ENCODE measurements around the gene MYH9.

Gene MYH9

GRCh38 chr22:36366291-36366708 is 21.5 kb downstream of the MYH9 start:
- DNase-seq: no peak

GRCh38 chr22:36365020-36365411 is 22.8 kb downstream of the MYH9 start:
- peak; percentile 91 for DNase-seq

- no peak for DNase-seq
Measured at GRCh38 chr22:36364255-36365019, 23.3 kb downstream of the MYH9 start.

- no peak for DNase-seq
Measured at GRCh38 chr22:36363349-36363981, 24.3 kb downstream of the MYH9 start.

- no peak for DNase-seq
Measured at GRCh38 chr22:36362932-36363331, 24.8 kb downstream of the MYH9 start.

- no peak for DNase-seq
Measured at GRCh38 chr22:36362075-36362474, 25.7 kb downstream of the MYH9 start.

- no peak for DNase-seq
Measured at GRCh38 chr22:36360871-36361383, 26.8 kb downstream of the MYH9 start.

GRCh38 chr22:36360011-36360410 is 27.8 kb downstream of the MYH9 start:
- no peak for DNase-seq

GRCh38 chr22:36359470-36359996 is 28.2 kb downstream of the MYH9 start:
- DNase-seq: no peak

- no peak for DNase-seq
Measured at GRCh38 chr22:36358533-36359469, 29.0 kb downstream of the MYH9 start.

GRCh38 chr22:36356708-36357624 is 30.8 kb downstream of the MYH9 start:
- DNase-seq: peak; percentile 71

- DNase-seq: no peak
Measured at GRCh38 chr22:36355894-36356293, 31.9 kb downstream of the MYH9 start.

- no peak for DNase-seq
Measured at GRCh38 chr22:36355362-36355761, 32.4 kb downstream of the MYH9 start.

- no peak for DNase-seq
Measured at GRCh38 chr22:36352803-36353507, 34.8 kb downstream of the MYH9 start.

GRCh38 chr22:36351921-36352802 is 35.6 kb downstream of the MYH9 start:
- no peak for DNase-seq

- no peak for DNase-seq
Measured at GRCh38 chr22:36350751-36351594, 36.8 kb downstream of the MYH9 start.

- DNase-seq: no peak
Measured at GRCh38 chr22:36349726-36350125, 38.0 kb downstream of the MYH9 start.

GRCh38 chr22:36348760-36349159 is 39.0 kb downstream of the MYH9 start:
- no peak for DNase-seq

GRCh38 chr22:36347094-36347493 is 40.7 kb downstream of the MYH9 start:
- no peak for DNase-seq

Measured in CD4-positive, alpha-beta T cell treated with Interleukin-12 subunit alpha and Interleukin-12 subunit beta, for 1 hour (primary cell).